Measurements from ENCODE around the gene UGT8.

The UGT8 gene

DNA sequence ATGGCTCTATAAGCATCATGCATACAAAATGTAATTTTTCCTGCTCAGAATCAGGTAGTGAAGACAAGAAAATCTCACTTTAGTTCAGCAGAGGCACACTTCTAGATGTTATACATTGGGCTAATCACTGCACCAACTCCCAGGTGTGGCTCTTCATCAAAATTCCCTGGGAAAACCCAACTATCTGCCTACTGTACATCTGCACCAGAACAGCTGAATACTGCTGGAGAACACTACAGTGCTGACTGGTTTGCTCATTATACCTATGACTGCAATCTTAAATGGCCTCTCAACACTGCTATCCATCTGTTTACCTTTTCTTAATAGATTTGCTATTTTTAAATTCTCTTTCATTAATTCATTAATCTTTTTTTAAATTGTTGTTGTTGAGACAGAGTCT, 92.0 kb downstream of the UGT8 start:
- Histone ChIP-seq H3K9me3 (ENCODE audit: low read depth, low read length) (no peaks in the 10 kb centered on the region), H3K36me3 (ENCODE audit: insufficient read depth, low read length) (no peaks in the 10 kb centered on the region), H3K27ac (no peak overlapping the region), H3K9ac (ENCODE audit: insufficient read length) (no peak overlapping the region), H3K4me3 (no peak overlapping the region)
- no peak for DNase-seq (ENCODE audit: low read depth, low spot score)
- no peak for TF ChIP-seq POLR2AphosphoS5 (IDR thresholded peaks at IDR 0.05; ENCODE audit: borderline replicate concordance, low read depth, low read length)
- no peak for TF ChIP-seq EZH2 (IDR thresholded peaks at IDR 0.05)
- no peak for TF ChIP-seq FOXP2 (optimal IDR thresholded peaks at IDR 0.05; ENCODE audit: control extremely low read depth, extremely low read length, insufficient read depth)

DNA sequence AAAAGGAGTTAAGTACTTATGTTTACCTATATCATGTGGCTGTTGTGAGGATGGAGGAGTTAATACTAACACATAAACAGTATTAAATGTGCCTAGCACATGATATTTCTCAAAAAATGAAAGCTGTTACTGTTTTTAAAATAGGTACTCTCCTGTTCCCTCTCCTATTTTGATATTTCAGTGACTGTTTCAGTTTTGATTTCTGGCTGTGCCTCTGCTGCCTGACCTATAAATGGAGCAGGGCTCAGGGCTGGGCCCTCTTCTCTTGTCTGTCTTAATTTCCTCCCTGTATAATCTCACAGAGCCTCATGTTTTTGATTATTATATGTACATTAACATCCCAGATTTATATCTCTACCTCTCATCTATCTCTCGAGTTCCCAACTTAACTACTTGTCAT, 93.3 kb downstream of the UGT8 start:
- no peak for DNase-seq (ENCODE audit: low read depth, low spot score)
- Histone ChIP-seq H3K9ac (ENCODE audit: insufficient read length) (no peak overlapping the region), H3K36me3 (ENCODE audit: insufficient read depth, low read length) (no peaks in the 10 kb centered on the region), H3K9me3 (ENCODE audit: low read depth, low read length) (no peaks in the 10 kb centered on the region), H3K27ac (no peak overlapping the region), H3K4me3 (no peak overlapping the region)
- no peak for TF ChIP-seq POLR2AphosphoS5 (IDR thresholded peaks at IDR 0.05; ENCODE audit: borderline replicate concordance, low read depth, low read length)
- TF ChIP-seq EZH2 (IDR thresholded peaks at IDR 0.05), result no peak
- no peak for TF ChIP-seq FOXP2 (optimal IDR thresholded peaks at IDR 0.05; ENCODE audit: control extremely low read depth, extremely low read length, insufficient read depth)

DNA sequence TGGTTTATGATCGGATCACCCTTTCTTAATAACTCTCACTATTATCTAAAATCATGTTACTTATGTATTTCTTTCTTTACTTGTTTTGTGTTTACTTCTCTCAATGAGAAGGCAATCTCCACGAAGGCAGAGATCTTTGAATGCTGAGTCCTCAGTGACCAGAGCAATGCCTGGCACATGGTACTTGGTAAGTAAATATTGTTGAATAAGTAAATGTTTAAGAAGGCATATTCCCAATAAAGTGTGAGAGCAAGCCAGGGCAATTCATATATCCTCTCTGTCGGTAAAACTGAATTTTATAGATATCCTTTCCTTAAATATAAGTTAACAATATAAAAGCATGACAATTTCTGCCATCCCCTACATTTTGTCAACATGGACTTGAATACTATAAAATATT, 94.4 kb downstream of the UGT8 start:
- no peak overlapping the region for H3K4me3 ChIP-seq
- DNase-seq (ENCODE audit: low read depth, low spot score), result no peak
- no peak overlapping the region for H3K27ac ChIP-seq
- H3K9ac ChIP-seq (ENCODE audit: insufficient read length), result no peak overlapping the region
- TF ChIP-seq POLR2AphosphoS5 (IDR thresholded peaks at IDR 0.05; ENCODE audit: borderline replicate concordance, low read depth, low read length), result no peak
- TF ChIP-seq FOXP2 (optimal IDR thresholded peaks at IDR 0.05; ENCODE audit: control extremely low read depth, extremely low read length, insufficient read depth), result no peak
- TF ChIP-seq EZH2 (IDR thresholded peaks at IDR 0.05), result no peak
- H3K9me3 ChIP-seq (ENCODE audit: low read depth, low read length), result no peaks in the 10 kb centered on the region
- H3K36me3 ChIP-seq (ENCODE audit: insufficient read depth, low read length), result no peaks in the 10 kb centered on the region

DNA sequence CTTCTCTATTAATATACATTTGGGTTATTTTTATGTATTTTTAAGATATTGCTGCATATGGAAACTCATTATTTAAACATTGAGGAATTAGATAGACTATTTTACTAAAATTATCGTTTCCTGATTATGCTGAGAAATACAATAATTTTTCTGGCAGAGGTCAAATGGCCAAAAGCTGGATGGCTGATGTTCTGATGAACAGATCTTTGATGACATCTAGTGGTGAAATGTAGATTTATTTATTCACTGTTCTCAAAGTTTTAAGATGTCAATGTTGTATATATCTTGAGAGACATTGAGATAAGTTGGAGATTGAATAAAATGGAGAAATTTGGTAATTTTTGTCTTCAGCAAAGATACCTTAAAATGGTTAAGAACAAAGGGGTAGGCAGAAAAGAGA, 96.2 kb downstream of the UGT8 start:
- TF ChIP-seq EZH2 (IDR thresholded peaks at IDR 0.05), result no peak
- Histone ChIP-seq H3K9ac (ENCODE audit: insufficient read length) (no peak overlapping the region), H3K36me3 (ENCODE audit: insufficient read depth, low read length) (no peaks in the 10 kb centered on the region), H3K9me3 (ENCODE audit: low read depth, low read length) (no peaks in the 10 kb centered on the region), H3K27ac (no peak overlapping the region), H3K4me3 (no peak overlapping the region)
- DNase-seq (ENCODE audit: low read depth, low spot score), result peak; percentile 30

DNA sequence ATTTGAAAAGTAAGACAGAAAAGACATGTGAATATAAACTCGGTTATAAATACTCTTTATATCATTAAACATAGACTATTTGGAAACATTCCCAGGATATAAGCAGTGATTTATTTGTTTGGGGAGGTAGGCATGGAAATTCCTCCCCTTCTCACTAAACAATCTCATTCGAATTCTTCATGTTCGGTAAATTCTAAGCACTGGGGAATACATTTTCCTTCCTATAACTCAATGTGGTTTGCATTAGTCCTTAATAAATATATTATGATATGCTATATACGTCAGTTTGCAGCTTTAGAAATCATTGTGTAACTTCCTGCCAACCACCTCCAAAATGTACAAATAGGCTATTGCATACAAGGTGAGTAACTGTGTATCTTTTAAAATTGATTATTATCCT, 99.6 kb downstream of the UGT8 start:
- Histone ChIP-seq H3K4me3 (peak overlapping the region; percentile 66), H3K36me3 (ENCODE audit: insufficient read depth, low read length) (no peaks in the 10 kb centered on the region), H3K27ac (peak overlapping the region; percentile 85), H3K9ac (ENCODE audit: insufficient read length) (no peak overlapping the region), H3K9me3 (ENCODE audit: low read depth, low read length) (no peaks in the 10 kb centered on the region)
- DNase-seq (ENCODE audit: low read depth, low spot score), result peak; percentile 90
- TF ChIP-seq POLR2AphosphoS5 (IDR thresholded peaks at IDR 0.05; ENCODE audit: borderline replicate concordance, low read depth, low read length) (peak; percentile 52; the same call in 1 of the 2 replicates), FOXP2 (optimal IDR thresholded peaks at IDR 0.05; ENCODE audit: control extremely low read depth, extremely low read length, insufficient read depth) (no peak), EZH2 (IDR thresholded peaks at IDR 0.05) (no peak)

DNA sequence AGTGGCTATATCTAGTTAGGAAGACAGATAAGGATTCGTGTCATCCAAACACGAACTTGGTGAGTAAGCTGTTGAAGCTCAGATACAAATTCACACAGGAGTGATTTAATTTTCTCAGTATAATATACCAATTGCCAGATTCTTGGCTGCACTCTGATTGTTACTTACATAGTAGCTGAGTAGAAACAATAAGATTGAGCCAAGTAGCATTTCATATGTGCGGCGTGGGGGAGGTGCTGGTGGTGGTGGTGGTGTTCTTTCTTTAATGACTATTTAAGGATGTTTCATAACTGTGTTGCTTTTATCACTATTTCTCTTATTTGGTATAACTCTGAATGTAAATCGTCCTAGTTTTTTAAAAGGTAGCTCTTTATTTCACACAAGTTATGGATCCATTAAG, 102.9 kb downstream of the UGT8 start:
- TF ChIP-seq EZH2 (IDR thresholded peaks at IDR 0.05) (no peak), FOXP2 (optimal IDR thresholded peaks at IDR 0.05; ENCODE audit: control extremely low read depth, extremely low read length, insufficient read depth) (no peak)
- DNase-seq (ENCODE audit: low read depth, low spot score), result no peak
- Histone ChIP-seq H3K9me3 (ENCODE audit: low read depth, low read length) (no peaks in the 10 kb centered on the region), H3K9ac (ENCODE audit: insufficient read length) (no peak overlapping the region), H3K4me3 (0 out of 2 replicates have a peak overlapping the region, but pooled peaks have one; percentile 15), H3K36me3 (ENCODE audit: insufficient read depth, low read length) (no peaks in the 10 kb centered on the region), H3K27ac (peak overlapping the region; percentile 48; the same call in 1 of the 2 replicates)

DNA sequence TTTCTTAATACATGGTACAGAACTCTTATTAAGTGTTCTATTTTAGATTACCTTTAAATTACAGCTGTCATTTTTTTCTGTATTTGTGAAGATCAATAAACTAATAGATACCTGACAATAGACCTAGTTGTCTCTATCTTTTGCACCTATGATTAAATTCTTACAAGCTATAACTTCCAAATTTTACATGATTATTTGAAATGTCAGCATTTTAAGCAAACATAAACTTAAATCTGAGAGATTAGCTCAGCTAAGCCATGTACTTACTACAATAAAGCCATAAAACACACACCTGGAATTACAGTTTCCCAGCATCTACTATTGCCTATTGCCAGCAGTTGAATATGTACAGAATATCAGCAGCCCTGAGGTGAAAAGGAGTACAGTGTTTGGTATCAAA, 118.8 kb downstream of the UGT8 start:
- Histone ChIP-seq H3K27ac (no peak overlapping the region), H3K36me3 (ENCODE audit: insufficient read depth, low read length) (no peaks in the 10 kb centered on the region), H3K4me3 (no peak overlapping the region), H3K9me3 (ENCODE audit: low read depth, low read length) (no peaks in the 10 kb centered on the region), H3K9ac (ENCODE audit: insufficient read length) (no peak overlapping the region)
- no peak for TF ChIP-seq EZH2 (IDR thresholded peaks at IDR 0.05)
- TF ChIP-seq POLR2AphosphoS5 (IDR thresholded peaks at IDR 0.05; ENCODE audit: borderline replicate concordance, low read depth, low read length), result no peak
- TF ChIP-seq FOXP2 (optimal IDR thresholded peaks at IDR 0.05; ENCODE audit: control extremely low read depth, extremely low read length, insufficient read depth), result no peak
- no peak for DNase-seq (ENCODE audit: low read depth, low spot score)

DNA sequence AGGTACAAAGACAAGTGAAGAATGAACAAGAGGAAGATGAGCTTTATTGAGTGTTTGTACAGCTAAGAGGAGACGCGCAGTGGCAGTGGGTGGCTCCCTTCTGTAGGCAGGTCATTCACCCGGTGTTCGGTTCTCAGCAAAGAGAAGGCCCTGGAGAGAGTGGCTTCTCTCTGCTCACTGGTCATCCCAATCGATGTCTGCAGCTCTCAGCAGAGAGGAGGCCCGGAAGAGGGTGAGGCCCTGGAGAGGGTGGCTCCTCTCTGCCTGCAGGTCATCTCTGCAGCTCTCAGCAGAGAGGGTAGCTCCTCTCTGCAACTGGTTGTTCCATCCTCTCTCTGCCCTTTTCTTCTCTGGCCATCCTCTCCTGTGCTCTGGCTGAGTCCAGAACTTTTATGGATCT, 126.5 kb downstream of the UGT8 start:
- no peak for TF ChIP-seq EZH2 (IDR thresholded peaks at IDR 0.05)
- no peak for TF ChIP-seq FOXP2 (optimal IDR thresholded peaks at IDR 0.05; ENCODE audit: control extremely low read depth, extremely low read length, insufficient read depth)
- TF ChIP-seq POLR2AphosphoS5 (IDR thresholded peaks at IDR 0.05; ENCODE audit: borderline replicate concordance, low read depth, low read length), result no peak
- DNase-seq (ENCODE audit: low read depth, low spot score), result no peak
- no peaks in the 10 kb centered on the region for H3K9me3 ChIP-seq (ENCODE audit: low read depth, low read length)
- no peak overlapping the region for H3K4me3 ChIP-seq
- no peaks in the 10 kb centered on the region for H3K36me3 ChIP-seq (ENCODE audit: insufficient read depth, low read length)
- no peak overlapping the region for H3K27ac ChIP-seq
- H3K9ac ChIP-seq (ENCODE audit: insufficient read length), result no peak overlapping the region

DNA sequence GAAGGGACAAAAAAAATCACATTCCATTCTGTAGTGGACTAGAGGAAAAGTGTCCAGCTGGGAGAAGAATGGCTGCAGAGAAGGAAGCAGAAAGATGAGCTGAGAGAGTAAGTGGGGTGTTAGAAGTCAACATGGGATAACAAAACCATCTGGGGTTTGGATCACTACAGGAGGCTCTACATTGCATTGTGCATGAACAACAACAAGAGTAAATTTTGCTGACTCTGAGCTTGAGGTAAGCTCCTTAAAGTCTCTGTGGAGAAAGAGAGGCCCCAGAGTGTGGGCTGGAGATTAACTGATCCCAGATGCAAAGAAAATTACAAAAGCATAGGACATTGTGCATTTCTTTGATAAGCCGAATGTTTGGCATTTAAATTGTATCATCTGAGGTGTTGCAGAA, 128.9 kb downstream of the UGT8 start:
- TF ChIP-seq FOXP2 (optimal IDR thresholded peaks at IDR 0.05; ENCODE audit: control extremely low read depth, extremely low read length, insufficient read depth) (no peak), POLR2AphosphoS5 (IDR thresholded peaks at IDR 0.05; ENCODE audit: borderline replicate concordance, low read depth, low read length) (no peak; the same call in 1 of the 2 replicates), EZH2 (IDR thresholded peaks at IDR 0.05) (no peak)
- Histone ChIP-seq H3K9ac (ENCODE audit: insufficient read length) (no peak overlapping the region), H3K36me3 (ENCODE audit: insufficient read depth, low read length) (no peaks in the 10 kb centered on the region), H3K9me3 (ENCODE audit: low read depth, low read length) (no peaks in the 10 kb centered on the region), H3K27ac (peak overlapping the region; percentile 22), H3K4me3 (0 out of 2 replicates have a peak overlapping the region, but pooled peaks have one; percentile 18)
- peak; percentile 50 for DNase-seq (ENCODE audit: low read depth, low spot score)
